ENCODE measurements around the gene CNKSR2. TPM values are rescaled to one million over a fixed set of nuclear protein-coding genes. Genes with fewer than 3 reads are reported as not detected.

Gene CNKSR2
- total and polyA plus RNA-seq, 11 donors = 0.07 to 3.0 (median 0.47) TPM; not detected in 1

GRCh38 chrX:21581479-21581878 is 207.3 kb downstream of the CNKSR2 start:
- 72 to 90% (median 81%) methylated on average over 3 of the region's 3 CpGs for WGBS, 4 donors
- intact Hi-C loops (cut with DNase I) = no loop called here
- Histone ChIP-seq H3K27ac (no peak overlapping the region), H3K4me3 (no peak overlapping the region), H3K9me3 (peaks cover 0 to 4% (median 0%) of the 10 kb centered on the region in 12 donors), H3K27me3 (no peaks in the 10 kb centered on the region), H3K36me3 (no peaks in the 10 kb centered on the region), H3K4me1 (no peaks in the 10 kb centered on the region)
- no peak for TF ChIP-seq POLR2A (IDR thresholded peaks at IDR 0.05)
- TF ChIP-seq, protein P1, sequence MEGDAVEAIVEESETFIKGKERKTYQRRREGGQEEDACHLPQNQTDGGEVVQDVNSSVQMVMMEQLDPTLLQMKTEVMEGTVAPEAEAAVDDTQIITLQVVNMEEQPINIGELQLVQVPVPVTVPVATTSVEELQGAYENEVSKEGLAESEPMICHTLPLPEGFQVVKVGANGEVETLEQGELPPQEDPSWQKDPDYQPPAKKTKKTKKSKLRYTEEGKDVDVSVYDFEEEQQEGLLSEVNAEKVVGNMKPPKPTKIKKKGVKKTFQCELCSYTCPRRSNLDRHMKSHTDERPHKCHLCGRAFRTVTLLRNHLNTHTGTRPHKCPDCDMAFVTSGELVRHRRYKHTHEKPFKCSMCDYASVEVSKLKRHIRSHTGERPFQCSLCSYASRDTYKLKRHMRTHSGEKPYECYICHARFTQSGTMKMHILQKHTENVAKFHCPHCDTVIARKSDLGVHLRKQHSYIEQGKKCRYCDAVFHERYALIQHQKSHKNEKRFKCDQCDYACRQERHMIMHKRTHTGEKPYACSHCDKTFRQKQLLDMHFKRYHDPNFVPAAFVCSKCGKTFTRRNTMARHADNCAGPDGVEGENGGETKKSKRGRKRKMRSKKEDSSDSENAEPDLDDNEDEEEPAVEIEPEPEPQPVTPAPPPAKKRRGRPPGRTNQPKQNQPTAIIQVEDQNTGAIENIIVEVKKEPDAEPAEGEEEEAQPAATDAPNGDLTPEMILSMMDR (IDR thresholded peaks at IDR 0.05) = no peak
- no peak for DNase-seq
- ATAC-seq = no peak

DNA sequence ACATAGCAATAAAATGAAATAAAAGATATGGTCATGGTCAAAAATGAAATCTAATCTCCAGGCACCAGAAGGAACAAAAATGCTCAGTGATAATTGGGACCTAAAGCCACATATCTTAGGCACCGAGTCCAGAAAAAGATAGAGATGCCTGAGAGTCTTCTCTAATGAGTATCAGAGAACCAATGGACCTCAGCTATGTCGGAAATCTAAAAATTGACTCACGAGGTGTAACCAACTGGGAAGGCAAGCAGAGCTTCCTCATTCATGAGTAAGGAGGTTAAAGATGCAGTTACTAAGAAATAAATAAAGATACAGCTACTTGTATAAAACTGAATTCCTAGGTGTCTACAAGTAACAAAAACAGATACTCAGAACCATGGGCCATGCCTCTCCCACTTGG is 211.8 kb downstream of the CNKSR2 start:
- Histone ChIP-seq H3K4me3 (no peak overlapping the region), H3K27me3 (no peaks in the 10 kb centered on the region), H3K36me3 (no peaks in the 10 kb centered on the region), H3K9me3 (peaks cover 0 to 16% (median 2%) of the 10 kb centered on the region in 12 donors), H3K27ac (no peak overlapping the region), H3K4me1 (no peaks in the 10 kb centered on the region)
- DNase-seq = no peak
- 76 to 86% (median 79%) methylated on average over 3 of the region's 3 CpGs for WGBS, 4 donors
- no peak for ATAC-seq
- intact Hi-C loops (cut with DNase I) = no loop called here
- TF ChIP-seq, protein P1 (IDR thresholded peaks at IDR 0.05) = no peak
- no peak for TF ChIP-seq POLR2A (IDR thresholded peaks at IDR 0.05)

DNA sequence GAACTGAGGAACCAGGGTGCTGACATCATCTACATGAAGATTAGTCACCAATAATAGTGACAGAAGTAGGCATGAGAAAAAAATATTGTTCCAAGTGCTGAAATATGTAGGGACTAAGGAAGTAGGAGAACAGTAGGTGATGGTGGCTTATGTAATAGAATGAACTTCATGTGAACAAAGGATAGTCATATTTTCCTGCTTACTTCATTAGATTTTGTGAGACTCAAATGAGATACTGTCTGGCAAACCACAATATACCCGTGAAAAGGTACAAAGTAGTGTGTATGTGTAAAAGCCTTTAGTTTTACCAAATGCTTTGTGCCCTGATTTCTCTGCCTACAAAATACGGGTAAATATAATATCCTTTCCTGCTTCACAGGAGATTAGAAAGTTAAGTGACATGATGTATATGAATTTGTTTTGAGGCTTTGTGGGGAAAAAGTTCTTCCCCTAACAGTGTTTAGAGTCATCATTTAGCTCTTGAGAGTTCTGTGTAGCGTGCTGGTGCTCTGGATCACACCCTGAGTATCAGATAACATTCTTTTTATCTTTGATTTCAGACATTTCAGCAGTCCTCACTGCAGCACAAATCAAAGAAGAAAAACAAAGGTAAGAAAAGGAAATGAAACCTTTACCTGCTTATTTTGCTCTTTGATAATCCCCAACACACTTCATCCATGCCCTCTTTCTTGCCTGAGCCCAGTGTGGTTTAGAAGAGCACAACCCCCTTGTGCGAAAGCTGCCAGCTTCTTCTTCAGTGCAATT is 216.0 kb downstream of the CNKSR2 start:
- H3K27me3 ChIP-seq = no peaks in the 10 kb centered on the region
- no peaks in the 10 kb centered on the region for H3K4me1 ChIP-seq
- DNase-seq = no peak
- intact Hi-C loops (cut with DNase I) = no loop called here
- H3K27ac ChIP-seq = no peak overlapping the region
- no peak for ATAC-seq
- 65 to 88% (median 75%) methylated on average over 4 of the region's 4 CpGs for WGBS, 4 donors
- no peak overlapping the region for H3K4me3 ChIP-seq
- TF ChIP-seq, protein P1 (IDR thresholded peaks at IDR 0.05) = no peak
- no peak for TF ChIP-seq POLR2A (IDR thresholded peaks at IDR 0.05)
- no peaks in the 10 kb centered on the region for H3K36me3 ChIP-seq
- H3K9me3 ChIP-seq = peaks cover 0 to 16% (median 2%) of the 10 kb centered on the region in 12 donors

DNA sequence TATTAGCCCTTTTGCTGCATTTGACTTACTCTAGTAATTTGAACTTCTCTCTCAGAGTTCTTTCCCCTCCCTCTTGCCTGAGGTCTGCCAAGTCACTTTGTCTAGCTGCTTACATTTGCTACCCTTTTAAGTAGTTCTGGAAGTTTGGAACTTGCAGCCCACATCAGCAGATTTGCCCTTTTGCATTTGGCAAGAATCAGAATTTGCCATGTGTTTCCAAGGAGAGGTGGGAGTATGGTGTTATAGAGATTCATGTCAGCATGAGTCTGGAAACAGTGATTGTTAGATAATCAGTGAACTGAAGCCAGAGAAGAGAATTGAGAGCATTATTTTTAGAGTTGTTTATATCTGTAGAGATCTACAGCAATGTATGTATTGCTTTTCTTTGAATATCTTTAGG is 231.8 kb downstream of the CNKSR2 start:
- no peaks in the 10 kb centered on the region for H3K4me1 ChIP-seq
- DNase-seq (no peak), ATAC-seq (peak in 1 of 4 donors; percentile 20)
- no peaks in the 10 kb centered on the region for H3K27me3 ChIP-seq
- H3K36me3 ChIP-seq = no peaks in the 10 kb centered on the region
- H3K4me3 ChIP-seq = no peak overlapping the region
- intact Hi-C loops (cut with DNase I) = no loop called here
- no peak for TF ChIP-seq POLR2A (IDR thresholded peaks at IDR 0.05)
- TF ChIP-seq, protein P1 (IDR thresholded peaks at IDR 0.05) = no peak
- no peak overlapping the region for H3K27ac ChIP-seq
- no peaks in the 10 kb centered on the region for H3K9me3 ChIP-seq
